ENCODE data around the gene SCG3.

The SCG3 gene

DNA sequence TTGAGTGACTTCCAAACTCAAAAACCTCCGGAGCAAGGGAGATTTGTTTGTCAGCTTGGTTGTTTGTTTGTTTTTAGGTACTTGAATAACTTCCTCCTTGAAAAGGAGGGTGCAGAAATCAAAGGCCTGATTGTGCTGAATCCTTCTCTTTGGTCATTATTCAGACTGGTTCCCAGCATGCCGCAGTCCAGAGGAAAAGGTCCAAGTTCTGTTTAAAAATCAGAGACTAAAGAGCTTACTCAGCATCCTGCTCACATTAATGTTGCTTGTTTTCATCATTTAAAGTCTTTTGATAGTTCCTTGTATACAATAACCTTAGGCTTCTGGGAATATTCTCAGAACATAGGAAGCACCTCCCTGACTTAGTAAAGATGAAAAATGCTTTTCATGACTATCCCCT is 982 bp upstream of the SCG3 start:
- DNase-seq: no peak

DNA sequence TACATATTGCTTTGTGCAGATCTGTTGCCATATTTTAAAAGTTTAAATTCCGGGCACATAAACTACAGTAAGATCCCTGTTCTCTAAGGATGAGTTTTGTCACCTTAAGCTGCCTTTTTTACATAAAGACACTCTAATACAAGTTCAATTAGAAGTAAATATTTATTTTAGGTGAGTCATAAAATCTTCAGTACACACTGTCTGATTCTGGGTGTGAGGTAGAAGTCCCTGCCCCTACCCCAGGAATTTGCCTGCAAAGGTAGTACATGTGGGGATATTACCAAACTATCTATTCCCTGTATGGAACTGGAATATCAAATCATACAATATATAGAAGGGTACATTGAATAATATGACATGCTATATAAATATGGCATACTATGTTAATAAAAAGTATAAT is 6.3 kb downstream of the SCG3 start:
- no peak for DNase-seq

DNA sequence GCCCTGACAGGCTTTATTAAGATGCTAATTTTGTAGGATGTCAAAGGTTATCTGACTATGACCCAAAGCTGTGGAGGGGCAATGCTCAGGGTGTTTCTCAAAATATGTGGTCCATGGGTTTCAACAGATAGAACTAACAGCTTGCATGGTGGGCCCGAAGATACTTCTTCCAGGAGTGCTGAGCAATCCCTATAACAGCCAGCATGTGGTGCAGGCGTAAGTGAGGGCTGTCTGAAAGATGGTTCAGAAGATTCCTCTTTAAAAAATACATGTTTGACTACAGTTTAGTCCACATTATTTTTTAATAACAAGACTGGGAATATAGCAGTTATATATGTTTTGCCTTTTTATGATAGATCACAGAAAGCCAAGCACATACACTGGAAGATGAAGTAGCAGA is 7.6 kb downstream of the SCG3 start:
- no peak for DNase-seq

DNA sequence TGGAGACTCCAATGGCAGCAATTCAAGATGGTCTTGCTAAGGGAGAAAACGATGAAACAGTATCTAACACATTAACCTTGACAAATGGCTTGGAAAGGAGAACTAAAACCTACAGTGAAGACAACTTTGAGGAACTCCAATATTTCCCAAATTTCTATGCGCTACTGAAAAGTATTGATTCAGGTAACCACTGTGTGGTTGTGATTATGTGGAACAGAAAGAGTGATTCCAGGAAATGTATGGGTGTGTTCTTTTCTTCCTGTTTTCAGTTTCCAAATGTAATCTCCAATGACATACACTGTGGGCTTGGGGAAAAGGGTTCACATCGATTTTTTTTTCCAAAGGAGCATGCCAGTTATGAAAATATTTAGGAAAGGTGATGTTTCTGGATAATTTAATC is 10.9 kb downstream of the SCG3 start:
- DNase-seq: no peak

DNA sequence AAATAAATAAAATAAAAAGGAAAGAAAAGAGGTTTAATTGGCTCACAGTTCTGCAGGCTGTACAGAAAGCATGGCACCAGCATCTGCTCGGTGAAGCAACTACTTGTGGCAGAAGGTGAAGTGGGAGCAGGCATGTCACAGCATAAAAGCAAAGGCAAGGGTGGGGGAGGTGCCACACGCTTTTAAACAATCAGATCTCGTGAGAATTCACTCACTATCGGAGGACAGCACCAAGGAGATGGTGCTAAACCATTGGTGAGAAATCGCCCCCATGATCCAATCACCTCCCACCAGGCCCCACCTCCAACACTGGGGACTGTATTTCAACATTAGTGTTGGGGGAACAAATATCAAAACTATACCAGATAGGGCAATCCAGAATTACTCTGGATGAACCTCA is 15.3 kb downstream of the SCG3 start:
- DNase-seq: no peak

DNA sequence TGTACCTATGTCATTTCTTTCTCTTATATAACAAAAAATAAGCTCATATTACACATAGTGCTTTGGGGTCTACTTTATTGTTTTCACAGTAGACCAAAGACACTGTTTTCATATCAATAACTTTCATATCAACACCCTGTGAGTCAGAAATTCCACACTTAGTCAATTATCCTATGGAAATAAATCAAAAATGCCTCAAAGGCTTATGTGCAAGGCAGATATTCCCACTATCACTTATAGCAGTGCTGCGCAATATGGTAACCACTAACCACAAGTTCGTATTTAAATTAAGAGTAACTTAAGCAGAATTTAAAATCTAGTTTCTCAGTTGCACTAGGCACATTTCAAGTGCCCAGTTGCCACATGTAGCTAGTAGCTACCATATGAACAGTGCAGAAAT is 15.9 kb downstream of the SCG3 start:
- no peak for DNase-seq

DNA sequence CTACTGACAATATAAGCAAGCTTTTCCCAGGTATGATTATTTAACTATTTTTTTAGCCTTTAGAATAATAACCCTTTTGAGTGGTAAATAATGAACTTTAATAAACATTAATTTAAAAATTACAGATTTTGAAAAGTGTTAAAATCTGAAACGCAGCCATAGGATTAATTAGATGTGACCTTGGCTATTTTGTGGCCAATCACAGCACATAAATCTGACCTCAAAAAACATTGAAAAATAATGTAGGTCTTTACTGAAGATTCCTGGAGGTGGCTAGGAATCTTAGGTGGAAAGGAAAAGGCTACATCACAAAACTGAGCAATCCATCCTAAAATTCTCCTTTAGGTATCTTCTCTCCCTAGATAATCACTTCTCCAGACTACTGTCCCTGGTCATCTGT is 18.1 kb downstream of the SCG3 start:
- DNase-seq: no peak

DNA sequence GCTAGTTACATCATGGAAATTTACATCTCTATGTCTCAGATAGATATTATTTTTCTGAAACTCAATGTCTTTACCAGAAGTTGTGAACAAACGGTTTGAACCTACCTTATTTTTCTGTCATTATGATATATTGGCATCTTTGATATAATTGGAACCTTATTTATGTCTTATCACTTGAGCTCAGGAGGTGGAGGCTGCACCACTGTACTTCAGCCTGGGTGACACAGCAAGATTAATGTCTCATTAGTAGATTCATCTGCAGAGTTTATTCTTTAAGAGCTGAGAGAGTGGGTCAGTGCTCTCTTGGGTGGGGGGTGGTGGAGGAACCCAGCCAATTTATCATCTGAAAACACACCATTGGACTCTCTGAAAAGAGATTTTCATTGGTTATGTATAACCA is 21.4 kb downstream of the SCG3 start:
- no peak for DNase-seq

DNA sequence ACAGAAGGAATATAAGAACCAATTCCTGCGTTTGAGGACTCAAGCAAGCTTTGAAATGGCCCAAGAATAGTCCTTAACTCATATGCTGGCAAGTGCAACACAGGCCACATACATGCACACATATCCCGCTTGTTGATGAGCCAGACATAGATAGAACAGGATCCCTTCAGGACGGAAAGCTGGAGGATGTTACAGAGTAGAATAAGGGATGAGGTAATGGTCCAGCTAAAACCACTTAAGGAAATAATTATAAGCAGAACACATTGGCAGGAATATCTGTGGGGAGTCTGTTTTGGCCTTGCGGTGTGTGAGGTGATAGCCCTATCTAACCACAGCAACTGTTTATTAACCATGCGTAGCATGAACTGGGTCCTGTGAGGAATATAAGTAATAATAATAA is 25.0 kb downstream of the SCG3 start:
- no peak for DNase-seq

DNA sequence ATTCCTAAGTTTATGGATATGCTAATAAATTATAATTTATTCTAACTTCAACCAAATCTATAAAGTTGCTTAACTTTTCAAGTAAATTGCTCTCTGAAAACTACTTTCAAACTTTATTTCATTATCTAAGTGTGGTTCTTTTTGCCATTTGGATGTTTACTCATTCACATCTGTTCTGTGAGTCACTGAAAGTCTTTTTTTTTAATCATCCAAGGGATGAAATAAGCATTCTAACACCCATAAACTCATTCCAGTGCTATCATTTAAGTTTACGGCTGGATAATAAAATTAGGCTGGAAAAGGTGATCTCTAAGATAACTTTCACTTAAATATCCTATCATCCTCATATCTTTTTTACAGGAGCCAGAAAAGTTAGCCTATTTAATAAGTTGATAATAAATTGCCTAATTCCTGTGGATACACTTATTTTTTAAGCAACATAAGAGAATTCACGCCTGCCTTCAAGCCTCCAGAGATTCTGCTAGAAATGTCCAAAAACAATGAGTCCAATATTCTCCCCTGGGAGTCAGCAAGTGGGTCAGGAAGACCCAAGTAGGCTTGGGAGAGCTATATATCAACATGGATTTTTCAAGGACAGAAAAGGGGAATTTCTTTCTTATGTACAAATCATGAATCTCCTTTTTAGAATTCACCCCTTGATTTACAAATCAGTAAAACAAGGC is 25.8 kb downstream of the SCG3 start:
- DNase-seq: no peak

DNA sequence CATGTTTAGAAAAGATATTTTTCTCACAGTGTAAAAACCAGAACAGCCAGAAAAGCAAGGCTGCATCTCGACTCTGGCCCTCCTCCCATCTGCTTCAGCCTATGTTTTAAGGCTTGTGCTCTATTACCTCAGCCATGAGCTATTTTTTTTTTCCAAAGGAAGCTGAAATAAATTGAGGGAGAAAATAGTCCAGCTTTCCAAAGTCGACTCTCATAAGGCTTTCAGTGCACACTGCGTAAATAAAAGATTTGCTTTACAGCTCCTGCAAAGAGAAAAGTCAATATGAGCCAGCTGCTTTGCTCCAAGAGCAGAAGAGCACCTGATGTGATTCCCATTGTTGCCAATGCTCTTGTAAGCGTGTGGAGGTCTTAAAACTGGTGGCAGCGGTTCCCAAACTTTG is 26.7 kb downstream of the SCG3 start:
- DNase-seq: no peak

DNA sequence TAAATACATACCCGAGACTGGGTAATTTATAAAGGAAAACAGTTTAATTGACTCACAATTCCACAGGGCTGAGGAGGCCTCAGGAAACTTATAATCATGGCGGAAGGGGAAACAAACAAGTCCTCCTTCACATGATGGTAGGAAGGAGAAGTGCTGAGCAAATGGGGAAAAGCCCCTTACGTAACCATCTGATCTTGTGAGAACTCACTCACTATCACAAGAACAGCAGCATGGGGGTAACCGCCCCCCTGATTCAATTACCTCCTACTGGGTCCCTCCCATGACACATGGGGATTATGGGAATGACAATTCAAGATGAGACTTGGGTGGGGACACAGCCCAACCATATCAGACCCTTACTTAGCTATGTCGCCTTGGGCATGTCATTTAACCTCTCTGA is 27.7 kb downstream of the SCG3 start:
- no peak for DNase-seq

DNA sequence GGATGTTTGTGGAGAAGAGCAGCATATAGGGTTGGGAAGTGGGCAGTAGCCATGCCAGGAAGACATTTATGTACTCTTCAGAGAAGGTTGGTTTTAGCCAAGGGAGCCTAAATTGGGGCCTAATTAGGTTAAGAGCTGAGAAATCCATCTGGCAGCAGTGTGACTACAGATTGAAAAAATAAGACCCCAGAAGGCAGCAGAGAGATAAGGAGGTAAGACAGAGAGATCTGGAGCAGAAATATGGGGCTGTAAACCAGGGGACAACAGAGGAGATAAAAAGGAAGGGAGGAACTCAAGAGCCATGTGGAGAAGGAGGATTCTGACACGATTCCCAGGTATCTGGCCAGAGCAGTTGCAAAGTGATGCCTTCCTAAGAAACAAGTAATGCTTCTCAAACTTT is 32.9 kb downstream of the SCG3 start:
- DNase-seq: no peak

DNA sequence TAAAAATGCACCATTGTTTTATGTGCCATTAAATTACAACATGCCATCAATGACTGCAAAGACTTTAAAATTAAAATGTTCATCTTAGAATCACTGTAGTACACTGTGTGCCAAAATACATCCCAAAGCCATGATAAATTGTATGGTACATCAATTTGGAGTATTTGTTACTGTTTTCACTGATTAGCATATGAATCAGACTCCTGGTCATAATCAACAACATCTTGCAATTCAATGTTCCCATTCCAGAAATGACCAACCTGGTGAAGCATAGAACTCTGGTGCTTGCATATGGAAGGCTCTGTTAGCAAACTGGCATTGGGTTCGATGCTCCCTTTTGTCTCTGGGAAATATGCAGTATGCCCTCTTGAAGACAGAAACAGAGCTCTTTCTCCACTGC is 33.6 kb downstream of the SCG3 start:
- DNase-seq: no peak

DNA sequence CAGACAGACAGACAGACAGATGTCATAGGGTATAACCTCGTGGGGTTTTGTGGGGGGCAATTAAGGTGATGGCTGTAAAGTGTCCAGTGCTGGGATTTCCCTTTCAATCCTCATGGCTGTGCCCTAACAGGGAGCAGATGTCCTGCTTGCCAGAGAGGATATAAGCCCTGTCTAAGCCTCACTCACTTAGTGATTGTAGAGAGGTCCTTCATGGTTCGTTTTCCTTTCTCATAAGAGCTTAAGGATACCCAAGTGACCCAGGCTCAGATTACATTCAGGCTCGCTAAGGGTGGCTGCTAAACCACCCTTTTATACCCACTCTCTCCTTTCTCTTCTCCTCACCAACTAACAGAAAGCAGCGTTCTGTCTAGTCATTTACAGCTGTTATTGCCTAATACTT is 36.9 kb downstream of the SCG3 start:
- DNase-seq: no peak

DNA sequence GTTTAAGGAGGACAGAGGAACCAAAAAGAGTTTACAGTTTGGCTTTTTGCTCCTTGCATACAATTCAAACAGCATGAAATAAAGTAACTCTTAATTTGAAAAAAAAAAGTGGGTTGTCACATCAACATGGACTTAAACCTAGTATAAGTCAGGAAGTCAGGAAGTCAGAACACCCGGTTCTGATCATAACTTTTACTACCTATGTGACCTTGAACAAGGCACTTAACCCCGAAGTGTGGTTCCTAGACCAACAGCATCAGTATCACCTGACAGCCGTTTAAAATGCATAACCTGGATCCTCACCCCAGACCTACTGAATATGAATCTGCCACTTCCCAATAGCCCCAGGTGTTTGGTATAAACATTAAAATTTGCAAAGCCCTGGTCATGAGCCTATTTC is 37.4 kb downstream of the SCG3 start:
- DNase-seq: no peak

DNA sequence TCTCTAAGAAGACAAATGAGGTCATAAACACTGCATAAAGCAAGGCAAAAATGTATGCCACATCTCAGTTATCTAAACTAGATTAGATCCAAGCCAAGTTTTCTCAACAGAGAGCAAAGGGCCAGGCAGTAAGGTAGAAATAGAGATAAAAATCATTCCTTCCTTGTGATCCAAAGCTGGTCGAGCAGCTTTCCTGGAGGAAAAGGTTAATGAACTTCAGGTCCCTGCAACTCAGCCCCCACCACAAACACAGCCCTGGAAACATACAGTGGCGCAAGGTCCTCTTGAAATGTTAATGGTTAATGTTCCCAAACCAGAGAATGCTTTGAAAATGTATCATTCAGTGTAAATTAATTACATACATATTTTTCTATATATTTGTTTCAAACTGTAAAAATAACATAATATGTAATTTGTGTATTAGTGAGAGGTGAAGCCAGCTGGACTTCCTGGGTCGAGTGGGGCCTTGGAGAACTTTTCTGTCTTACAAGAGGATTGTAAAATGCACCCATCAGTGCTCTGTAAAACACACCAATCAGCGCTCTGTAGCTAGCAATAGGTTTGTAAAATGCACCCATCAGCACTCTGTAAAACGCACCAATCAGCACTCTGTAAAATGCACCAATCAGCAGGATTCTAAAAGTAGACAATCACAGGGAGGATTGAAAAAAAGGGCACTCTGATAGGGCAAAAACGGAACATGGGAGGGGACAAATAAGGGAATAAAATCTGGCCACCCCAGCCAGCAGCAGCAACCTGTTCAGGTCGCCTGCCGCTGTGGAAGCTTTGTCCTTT is 39.1 kb downstream of the SCG3 start:
- DNase-seq: no peak

DNA sequence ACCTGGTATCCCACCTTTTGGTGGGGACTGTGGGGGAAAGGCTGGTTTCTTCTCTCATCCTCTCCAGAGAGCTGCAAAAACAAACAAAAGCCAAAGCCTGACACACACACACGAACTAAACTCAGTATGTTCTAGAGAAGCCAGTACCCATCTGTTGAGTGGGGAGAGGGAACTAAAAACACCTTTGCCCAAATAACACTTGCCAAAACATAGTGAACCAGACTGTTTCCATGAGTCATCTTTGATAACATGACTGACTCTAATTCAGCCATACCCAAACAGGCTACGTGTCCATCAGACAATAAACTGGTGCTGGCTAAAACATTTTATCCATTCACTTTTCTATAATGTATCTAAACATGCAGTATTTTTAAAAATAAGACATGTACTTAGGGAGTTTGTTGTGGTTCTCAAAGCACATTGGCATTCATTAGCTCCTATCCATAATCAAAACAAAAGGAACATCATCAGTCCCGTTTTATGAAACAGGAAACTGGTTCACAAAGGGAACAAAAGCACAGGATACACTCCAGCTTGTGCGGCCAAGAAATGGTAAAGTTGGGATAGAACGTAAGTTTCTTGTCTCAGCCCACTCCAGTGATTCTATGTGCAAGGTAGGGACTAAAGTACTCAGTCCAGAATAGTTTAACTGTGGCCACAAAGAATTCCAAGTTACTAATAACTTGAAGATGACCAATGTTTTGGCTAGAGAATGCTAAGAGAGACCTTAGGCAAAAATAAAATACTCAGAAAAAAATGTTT is 40.1 kb downstream of the SCG3 start:
- no peak for DNase-seq

DNA sequence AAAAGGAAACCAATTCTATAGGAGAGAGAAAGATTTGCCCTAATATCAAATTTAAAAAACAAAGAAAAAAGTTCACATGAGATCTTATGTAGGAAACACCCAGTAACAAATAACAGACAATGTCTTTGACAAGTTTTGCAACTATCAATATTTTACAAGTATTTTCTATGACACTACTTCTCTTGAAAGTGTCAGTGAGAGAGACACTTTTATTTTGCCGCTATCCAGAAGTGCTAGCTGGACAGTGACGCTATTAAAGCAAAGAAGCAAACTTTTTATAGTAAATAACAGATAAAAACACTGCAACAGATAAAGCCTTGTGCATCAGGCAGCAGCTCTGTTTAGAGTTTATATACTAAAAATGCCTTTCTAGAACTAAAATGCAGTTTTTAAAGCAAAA is 42.9 kb downstream of the SCG3 start:
- DNase-seq: no peak

DNA sequence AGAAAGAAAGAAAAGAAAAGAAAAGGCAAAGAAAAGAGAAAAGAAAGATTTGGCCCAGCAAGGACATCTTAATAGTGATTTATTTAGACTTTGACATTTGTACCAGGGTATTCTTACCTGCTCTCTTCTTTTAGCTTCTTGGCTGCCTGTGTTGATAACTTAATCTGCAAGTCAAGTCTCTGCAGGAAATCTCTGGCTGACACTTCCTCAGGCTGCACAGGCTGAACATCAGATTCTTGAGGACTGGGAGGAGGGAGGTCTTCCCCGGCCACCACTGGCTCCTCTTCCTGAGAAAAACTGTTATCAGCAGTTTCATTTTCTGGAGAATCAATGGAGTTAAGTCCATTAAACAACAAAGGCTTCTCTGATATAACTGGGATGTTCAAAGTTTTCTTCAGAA is 43.4 kb downstream of the SCG3 start:
- DNase-seq: no peak

DNA sequence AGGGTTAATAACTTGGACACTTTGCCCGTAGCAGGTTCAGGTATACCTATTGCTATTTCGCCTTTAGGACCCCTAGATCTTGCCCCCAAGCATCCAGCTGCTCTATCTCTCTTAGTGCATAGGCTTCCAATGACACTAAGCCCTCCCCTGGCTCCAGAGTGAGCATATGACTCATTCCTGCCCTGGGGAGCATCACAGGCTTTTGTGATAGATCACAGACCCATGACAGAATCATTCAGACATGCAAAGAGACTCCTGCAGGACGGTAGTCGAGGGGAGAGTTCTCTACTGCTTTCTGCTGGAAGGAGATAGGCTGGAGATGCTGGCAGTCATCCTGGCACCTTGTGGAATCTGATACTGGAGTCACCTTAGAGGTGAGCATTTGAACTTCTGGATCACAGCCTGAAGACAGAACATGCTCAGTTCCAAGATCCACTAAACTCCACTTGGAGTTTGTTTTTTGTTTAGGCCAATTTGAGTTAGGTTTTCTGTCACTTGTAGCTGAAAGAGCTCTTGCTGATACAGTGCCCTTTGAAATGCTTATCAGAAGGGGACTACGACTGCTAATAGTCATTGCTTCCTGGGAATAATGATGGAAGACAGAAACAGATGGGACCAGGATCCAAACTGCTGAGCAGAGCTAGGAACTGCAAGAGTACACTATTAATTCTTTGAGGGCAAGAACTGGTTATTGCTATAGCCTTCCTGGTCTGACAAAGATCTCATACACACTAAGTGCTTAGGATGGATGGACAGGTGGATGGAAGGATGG is 45.2 kb downstream of the SCG3 start:
- peak; percentile 26 for DNase-seq

DNA sequence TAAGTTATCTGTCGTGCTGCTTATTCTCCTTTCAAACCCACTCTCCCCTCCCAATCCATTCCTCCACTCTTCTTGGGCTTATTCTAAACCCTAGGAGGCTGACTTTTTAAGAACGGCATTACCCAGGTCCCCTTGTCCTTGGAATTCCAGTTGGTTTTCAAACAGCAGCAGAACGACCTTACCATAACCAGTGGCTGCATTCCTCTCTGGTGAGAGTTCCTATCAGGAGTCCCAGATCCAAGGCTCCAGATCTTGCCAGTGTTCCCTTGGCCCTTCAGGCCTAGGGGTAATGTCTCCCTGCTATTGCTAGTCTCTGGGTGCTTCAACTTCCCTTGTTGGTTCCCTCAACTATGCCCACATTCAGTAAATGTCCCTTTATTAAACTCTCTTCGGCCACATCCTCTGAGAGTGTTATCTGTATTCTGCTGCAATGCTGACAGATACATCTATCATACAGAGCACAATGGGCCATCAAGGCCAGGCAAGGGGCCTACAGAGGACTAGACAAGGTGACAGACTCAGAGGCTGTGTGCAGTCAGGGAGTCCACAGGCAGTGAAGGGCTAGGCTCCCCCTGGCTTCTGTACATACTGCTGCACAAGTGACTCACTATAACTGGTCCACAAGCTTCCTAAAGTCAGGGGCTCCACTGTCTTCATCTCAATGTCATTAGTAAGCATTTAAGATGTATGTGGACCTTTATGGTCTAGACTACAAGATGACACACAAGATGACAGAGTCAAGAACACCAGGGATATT is 46.0 kb downstream of the SCG3 start:
- DNase-seq: no peak
